H1 (cell line): ENCODE results near the gene MCM8. TPM values are rescaled to one million over a fixed set of nuclear protein-coding genes. Genes with fewer than 3 reads are reported as not detected.

Experiments
- CEBPB ChIP-seq: IDR thresholded peaks from 2 replicates; pipeline ENCODE4 v1.6.1; 2012; ENCODE audit warnings: low read depth, low read length
- KDM5A ChIP-seq: fragments of 200-600 bp; IDR thresholded peaks from 2 replicates; pipeline ENCODE4 v1.7.1; 2012; ENCODE audit warnings: mild to moderate bottlenecking, low read length, inconsistent platforms, mixed read lengths
- RXRA ChIP-seq: IDR thresholded peaks from 2 replicates; pipeline ENCODE4 v1.6.1; 2011; ENCODE audit warnings: low read depth, mild to moderate bottlenecking, low read length, moderate library complexity; ENCODE audit not compliant: insufficient read depth
- polyA plus RNA-seq, 7 experiments: library from polyadenylated mRNA; depleted of rRNA in 3 of 7; stranded (reverse) in 5 of 7; unstranded in 2 of 7; fragments of >200 nt in 5 of 7; fragments of 200-250 nt in 2 of 7; gene quantifications; 1 replicate in 5 of 7; 2 replicates in 1 of 7; 4 replicates in 1 of 7; pipeline versions ENCODE4 v1.2.1 to v1.2.3, GENCODE V29; 2011 to 2013; ENCODE audit warnings: missing spikeins in 2 of 7, mixed read lengths in 2 of 7
- total RNA-seq: library from RNA; stranded (reverse); fragmentation: NEBNext Ultra II Directional; extraction: Animal tissue kit (Norgen Biotek cat#: 25700); gene quantifications from 2 replicates; pipeline ENCODE4 v1.2.1, GENCODE V29; 2021
- TF ChIP-seq, protein P1 (sequence below): fragments of 300-600 bp; sonication (generic); IDR thresholded peaks from 2 replicates; pipeline ENCODE4 v1.7.1; 2012; ENCODE audit warnings: low read length, moderate library complexity, mild to moderate bottlenecking, inconsistent platforms; ENCODE audit not compliant: insufficient replicate concordance

The MCM8 gene
- total and polyA plus RNA-seq, 2 of the 8 experiments (the other 6 are each of a cell fraction or from before 2014, with no cell fraction given) = 7.1 to 31.9 TPM

- TF ChIP-seq, protein P1, sequence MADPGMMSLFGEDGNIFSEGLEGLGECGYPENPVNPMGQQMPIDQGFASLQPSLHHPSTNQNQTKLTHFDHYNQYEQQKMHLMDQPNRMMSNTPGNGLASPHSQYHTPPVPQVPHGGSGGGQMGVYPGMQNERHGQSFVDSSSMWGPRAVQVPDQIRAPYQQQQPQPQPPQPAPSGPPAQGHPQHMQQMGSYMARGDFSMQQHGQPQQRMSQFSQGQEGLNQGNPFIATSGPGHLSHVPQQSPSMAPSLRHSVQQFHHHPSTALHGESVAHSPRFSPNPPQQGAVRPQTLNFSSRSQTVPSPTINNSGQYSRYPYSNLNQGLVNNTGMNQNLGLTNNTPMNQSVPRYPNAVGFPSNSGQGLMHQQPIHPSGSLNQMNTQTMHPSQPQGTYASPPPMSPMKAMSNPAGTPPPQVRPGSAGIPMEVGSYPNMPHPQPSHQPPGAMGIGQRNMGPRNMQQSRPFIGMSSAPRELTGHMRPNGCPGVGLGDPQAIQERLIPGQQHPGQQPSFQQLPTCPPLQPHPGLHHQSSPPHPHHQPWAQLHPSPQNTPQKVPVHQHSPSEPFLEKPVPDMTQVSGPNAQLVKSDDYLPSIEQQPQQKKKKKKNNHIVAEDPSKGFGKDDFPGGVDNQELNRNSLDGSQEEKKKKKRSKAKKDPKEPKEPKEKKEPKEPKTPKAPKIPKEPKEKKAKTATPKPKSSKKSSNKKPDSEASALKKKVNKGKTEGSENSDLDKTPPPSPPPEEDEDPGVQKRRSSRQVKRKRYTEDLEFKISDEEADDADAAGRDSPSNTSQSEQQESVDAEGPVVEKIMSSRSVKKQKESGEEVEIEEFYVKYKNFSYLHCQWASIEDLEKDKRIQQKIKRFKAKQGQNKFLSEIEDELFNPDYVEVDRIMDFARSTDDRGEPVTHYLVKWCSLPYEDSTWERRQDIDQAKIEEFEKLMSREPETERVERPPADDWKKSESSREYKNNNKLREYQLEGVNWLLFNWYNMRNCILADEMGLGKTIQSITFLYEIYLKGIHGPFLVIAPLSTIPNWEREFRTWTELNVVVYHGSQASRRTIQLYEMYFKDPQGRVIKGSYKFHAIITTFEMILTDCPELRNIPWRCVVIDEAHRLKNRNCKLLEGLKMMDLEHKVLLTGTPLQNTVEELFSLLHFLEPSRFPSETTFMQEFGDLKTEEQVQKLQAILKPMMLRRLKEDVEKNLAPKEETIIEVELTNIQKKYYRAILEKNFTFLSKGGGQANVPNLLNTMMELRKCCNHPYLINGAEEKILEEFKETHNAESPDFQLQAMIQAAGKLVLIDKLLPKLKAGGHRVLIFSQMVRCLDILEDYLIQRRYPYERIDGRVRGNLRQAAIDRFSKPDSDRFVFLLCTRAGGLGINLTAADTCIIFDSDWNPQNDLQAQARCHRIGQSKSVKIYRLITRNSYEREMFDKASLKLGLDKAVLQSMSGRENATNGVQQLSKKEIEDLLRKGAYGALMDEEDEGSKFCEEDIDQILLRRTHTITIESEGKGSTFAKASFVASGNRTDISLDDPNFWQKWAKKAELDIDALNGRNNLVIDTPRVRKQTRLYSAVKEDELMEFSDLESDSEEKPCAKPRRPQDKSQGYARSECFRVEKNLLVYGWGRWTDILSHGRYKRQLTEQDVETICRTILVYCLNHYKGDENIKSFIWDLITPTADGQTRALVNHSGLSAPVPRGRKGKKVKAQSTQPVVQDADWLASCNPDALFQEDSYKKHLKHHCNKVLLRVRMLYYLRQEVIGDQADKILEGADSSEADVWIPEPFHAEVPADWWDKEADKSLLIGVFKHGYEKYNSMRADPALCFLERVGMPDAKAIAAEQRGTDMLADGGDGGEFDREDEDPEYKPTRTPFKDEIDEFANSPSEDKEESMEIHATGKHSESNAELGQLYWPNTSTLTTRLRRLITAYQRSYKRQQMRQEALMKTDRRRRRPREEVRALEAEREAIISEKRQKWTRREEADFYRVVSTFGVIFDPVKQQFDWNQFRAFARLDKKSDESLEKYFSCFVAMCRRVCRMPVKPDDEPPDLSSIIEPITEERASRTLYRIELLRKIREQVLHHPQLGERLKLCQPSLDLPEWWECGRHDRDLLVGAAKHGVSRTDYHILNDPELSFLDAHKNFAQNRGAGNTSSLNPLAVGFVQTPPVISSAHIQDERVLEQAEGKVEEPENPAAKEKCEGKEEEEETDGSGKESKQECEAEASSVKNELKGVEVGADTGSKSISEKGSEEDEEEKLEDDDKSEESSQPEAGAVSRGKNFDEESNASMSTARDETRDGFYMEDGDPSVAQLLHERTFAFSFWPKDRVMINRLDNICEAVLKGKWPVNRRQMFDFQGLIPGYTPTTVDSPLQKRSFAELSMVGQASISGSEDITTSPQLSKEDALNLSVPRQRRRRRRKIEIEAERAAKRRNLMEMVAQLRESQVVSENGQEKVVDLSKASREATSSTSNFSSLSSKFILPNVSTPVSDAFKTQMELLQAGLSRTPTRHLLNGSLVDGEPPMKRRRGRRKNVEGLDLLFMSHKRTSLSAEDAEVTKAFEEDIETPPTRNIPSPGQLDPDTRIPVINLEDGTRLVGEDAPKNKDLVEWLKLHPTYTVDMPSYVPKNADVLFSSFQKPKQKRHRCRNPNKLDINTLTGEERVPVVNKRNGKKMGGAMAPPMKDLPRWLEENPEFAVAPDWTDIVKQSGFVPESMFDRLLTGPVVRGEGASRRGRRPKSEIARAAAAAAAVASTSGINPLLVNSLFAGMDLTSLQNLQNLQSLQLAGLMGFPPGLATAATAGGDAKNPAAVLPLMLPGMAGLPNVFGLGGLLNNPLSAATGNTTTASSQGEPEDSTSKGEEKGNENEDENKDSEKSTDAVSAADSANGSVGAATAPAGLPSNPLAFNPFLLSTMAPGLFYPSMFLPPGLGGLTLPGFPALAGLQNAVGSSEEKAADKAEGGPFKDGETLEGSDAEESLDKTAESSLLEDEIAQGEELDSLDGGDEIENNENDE = no peak
- TF ChIP-seq KDM5A (no peak), RXRA (no peak), CEBPB (no peak)
Measured at GRCh38 chr20:5938456-5939029, 11.9 kb upstream of the MCM8 start (continued).
